HL-60 (cell line): Measurements from ENCODE around the gene STKLD1.

Experiments
- DNase-seq, 2 experiments: peaks; one replicate each; pipeline ENCODE4 v3.0.0-alpha.2; 2010 to 2020; ENCODE audit warnings: low read depth in 1 of 2, low spot score in 1 of 2
- H3K27ac ChIP-seq: fragments of 250-450 bp; sonication (Bioruptor Pico); replicated peaks from 2 replicates; pipeline ENCODE4 v1.5.1; 2020; ENCODE audit warnings: mild to moderate bottlenecking, moderate library complexity
- H3K27me3 ChIP-seq: fragments of 250-450 bp; sonication (Bioruptor Pico); 2 replicates; pipeline ENCODE4 v1.5.1; 2021; ENCODE audit warnings: mild to moderate bottlenecking, moderate library complexity; ENCODE audit not compliant: insufficient read depth, poor library complexity, severe bottlenecking
- H3K4me3 ChIP-seq: replicated peaks from 2 replicates; pipeline ENCODE4 v1.5.1; 2011; ENCODE audit warnings: mild to moderate bottlenecking, control low read depth, low read length; ENCODE audit not compliant: insufficient read depth
- CTCF ChIP-seq: IDR thresholded peaks from one replicate; pipeline ENCODE4 v1.5.1; 2011; ENCODE audit warnings: low read length, control low read depth, inconsistent platforms; ENCODE audit not compliant: insufficient read depth
- GABPA ChIP-seq: IDR thresholded peaks from 2 replicates; pipeline ENCODE4 v1.6.1; 2012; ENCODE audit warnings: low read depth
- POLR2AphosphoS5 ChIP-seq: IDR thresholded peaks from 2 replicates; pipeline ENCODE4 v1.6.1; 2012; ENCODE audit warnings: low read depth
- SPI1 ChIP-seq: IDR thresholded peaks from 2 replicates; pipeline ENCODE4 v1.6.1; 2012; ENCODE audit warnings: low read depth, mild to moderate bottlenecking, borderline replicate concordance
- TF ChIP-seq, protein P1 (sequence below): IDR thresholded peaks from 2 replicates; pipeline ENCODE4 v1.6.1; 2012; ENCODE audit warnings: low read depth; ENCODE audit not compliant: insufficient replicate concordance

The STKLD1 gene

GRCh38 chr9:133396952-133397351 is 20.8 kb downstream of the STKLD1 start:
- H3K27me3 ChIP-seq = no peaks in the 10 kb centered on the region
- H3K4me3 ChIP-seq = no peak overlapping the region
- H3K27ac ChIP-seq = no peak overlapping the region
- TF ChIP-seq CTCF = no peak
- no peak for TF ChIP-seq SPI1
- TF ChIP-seq, protein P1, sequence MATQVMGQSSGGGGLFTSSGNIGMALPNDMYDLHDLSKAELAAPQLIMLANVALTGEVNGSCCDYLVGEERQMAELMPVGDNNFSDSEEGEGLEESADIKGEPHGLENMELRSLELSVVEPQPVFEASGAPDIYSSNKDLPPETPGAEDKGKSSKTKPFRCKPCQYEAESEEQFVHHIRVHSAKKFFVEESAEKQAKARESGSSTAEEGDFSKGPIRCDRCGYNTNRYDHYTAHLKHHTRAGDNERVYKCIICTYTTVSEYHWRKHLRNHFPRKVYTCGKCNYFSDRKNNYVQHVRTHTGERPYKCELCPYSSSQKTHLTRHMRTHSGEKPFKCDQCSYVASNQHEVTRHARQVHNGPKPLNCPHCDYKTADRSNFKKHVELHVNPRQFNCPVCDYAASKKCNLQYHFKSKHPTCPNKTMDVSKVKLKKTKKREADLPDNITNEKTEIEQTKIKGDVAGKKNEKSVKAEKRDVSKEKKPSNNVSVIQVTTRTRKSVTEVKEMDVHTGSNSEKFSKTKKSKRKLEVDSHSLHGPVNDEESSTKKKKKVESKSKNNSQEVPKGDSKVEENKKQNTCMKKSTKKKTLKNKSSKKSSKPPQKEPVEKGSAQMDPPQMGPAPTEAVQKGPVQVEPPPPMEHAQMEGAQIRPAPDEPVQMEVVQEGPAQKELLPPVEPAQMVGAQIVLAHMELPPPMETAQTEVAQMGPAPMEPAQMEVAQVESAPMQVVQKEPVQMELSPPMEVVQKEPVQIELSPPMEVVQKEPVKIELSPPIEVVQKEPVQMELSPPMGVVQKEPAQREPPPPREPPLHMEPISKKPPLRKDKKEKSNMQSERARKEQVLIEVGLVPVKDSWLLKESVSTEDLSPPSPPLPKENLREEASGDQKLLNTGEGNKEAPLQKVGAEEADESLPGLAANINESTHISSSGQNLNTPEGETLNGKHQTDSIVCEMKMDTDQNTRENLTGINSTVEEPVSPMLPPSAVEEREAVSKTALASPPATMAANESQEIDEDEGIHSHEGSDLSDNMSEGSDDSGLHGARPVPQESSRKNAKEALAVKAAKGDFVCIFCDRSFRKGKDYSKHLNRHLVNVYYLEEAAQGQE = no peak
- TF ChIP-seq POLR2AphosphoS5 = no peak
- TF ChIP-seq GABPA = no peak
- no peak for DNase-seq

GRCh38 chr9:133397370-133397769 is 21.2 kb downstream of the STKLD1 start:
- no peak for TF ChIP-seq POLR2AphosphoS5
- no peak for TF ChIP-seq CTCF
- TF ChIP-seq, protein P1 = no peak
- no peak for TF ChIP-seq SPI1
- no peak for TF ChIP-seq GABPA
- DNase-seq = no peak
- Histone ChIP-seq H3K27ac (no peak overlapping the region), H3K4me3 (no peak overlapping the region), H3K27me3 (no peaks in the 10 kb centered on the region)

DNA sequence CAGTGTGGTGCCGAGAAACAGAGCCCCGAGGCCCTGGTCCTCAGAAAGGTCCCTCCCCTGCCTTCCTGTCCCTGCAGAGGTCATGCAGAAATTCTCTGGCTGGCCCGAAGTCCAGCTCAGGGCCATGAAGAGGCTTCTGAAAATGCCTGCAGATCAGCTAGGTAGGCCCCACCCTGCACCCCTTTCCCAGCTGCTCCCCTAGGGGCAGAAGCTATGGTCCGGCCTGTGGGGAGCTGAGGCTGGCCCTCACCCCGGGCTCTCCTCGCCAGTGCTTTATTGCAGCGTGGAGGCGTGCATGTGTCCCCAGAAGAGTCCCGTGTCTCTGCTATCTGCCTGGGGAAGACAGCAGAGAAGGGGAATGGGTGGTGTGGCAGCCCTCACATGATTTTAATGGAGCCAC is 21.7 kb downstream of the STKLD1 start:
- TF ChIP-seq CTCF (no peak), POLR2AphosphoS5 (no peak), GABPA (no peak), SPI1 (no peak)
- TF ChIP-seq, protein P1 = no peak
- H3K4me3 ChIP-seq = no peak overlapping the region
- no peaks in the 10 kb centered on the region for H3K27me3 ChIP-seq
- no peak for DNase-seq
- no peak overlapping the region for H3K27ac ChIP-seq
